Measurements from ENCODE around the gene ADAMTS10. TPM values are rescaled to one million over a fixed set of nuclear protein-coding genes. Genes with fewer than 3 reads are reported as not detected.

The ADAMTS10 gene
- total RNA-seq, 1 experiment from 2014 or later, result 26.5 TPM

GRCh38 chr19:8577741-8578140 lies 32.8 kb downstream of the ADAMTS10 start:
- Mint-ChIP-seq H3K4me3 (no peak overlapping the region), H3K4me1 (peaks cover 19 to 28% of the 10 kb centered on the region in 2 experiments), H3K36me3 (ENCODE audit: insufficient read depth in 1 of 3, low read depth in 3 of 3) (no peaks in the 10 kb centered on the region), H3K9me3 (no peaks in the 10 kb centered on the region; a peak in 1 of 5 replicates), H3K27ac (no peak overlapping the region), H3K27me3 (ENCODE audit: low read depth) (peaks cover 19% of the 10 kb centered on the region)
- no peaks in the 10 kb centered on the region for H3K9me3 ChIP-seq (ENCODE audit: control insufficient read depth, low read depth, low read length)
- no peaks in the 10 kb centered on the region for H4K20me1 ChIP-seq (ENCODE audit: control insufficient read depth, insufficient read depth, insufficient read length)
- no peak overlapping the region for H2BK15ac ChIP-seq (ENCODE audit: low read depth, low read length)
- no peaks in the 10 kb centered on the region for H3K79me2 ChIP-seq (ENCODE audit: insufficient read depth, low read length)
- no peak for DNase-seq
- no peak overlapping the region for H3T11ph ChIP-seq (ENCODE audit: low read length)
- H3K14ac ChIP-seq (ENCODE audit: insufficient read depth, low read length), result no peak overlapping the region
- no CpG with 5 or more reads among the region's 4 CpGs for WGBS (ENCODE audit: extremely low coverage, insufficient read length, low lambda C conversion rate)
- H3K18ac ChIP-seq (ENCODE audit: insufficient read length, low read depth, low read length), result no peak overlapping the region
- no peak overlapping the region for H4K91ac ChIP-seq (ENCODE audit: insufficient read length, low read depth, low read length)
- H3K4me2 ChIP-seq (ENCODE audit: insufficient read depth, insufficient read length, low read length), result no peak overlapping the region
- H2BK5ac ChIP-seq (ENCODE audit: insufficient read length, low read length), result no peak overlapping the region
- TF ChIP-seq CTCF (conservative IDR thresholded peaks at IDR 0.05), result no peak
- H3K79me1 ChIP-seq (ENCODE audit: insufficient read depth, low read depth, low read length, poor library complexity, severe bottlenecking), result no peaks in the 10 kb centered on the region
- H3K27ac ChIP-seq (ENCODE audit: insufficient read length, low read depth, low read length), result no peak overlapping the region
- no peak overlapping the region for H3K23ac ChIP-seq (ENCODE audit: insufficient read length, low read depth, low read length)
- no peaks in the 10 kb centered on the region for H3K27me3 ChIP-seq (ENCODE audit: insufficient read depth, low read length)
- no peak overlapping the region for H2AFZ ChIP-seq (ENCODE audit: low read length)
- H3K9ac ChIP-seq (ENCODE audit: extremely low read depth, insufficient read length, low read length), result no peak overlapping the region
- H4K5ac ChIP-seq (ENCODE audit: insufficient read length, low read depth, low read length), result no peak overlapping the region
- H3K4ac ChIP-seq (ENCODE audit: low read depth, low read length), result no peak overlapping the region
- no peak overlapping the region for H3K56ac ChIP-seq (ENCODE audit: insufficient read length, low read depth, low read length)
- no peaks in the 10 kb centered on the region; the same call in 1 of the 2 replicates for H3K4me1 ChIP-seq (ENCODE audit: insufficient read depth, low read length)
- no peaks in the 10 kb centered on the region for H3K23me2 ChIP-seq (ENCODE audit: insufficient read length, low read depth, low read length, poor library complexity, severe bottlenecking)
- no peak overlapping the region for H2BK20ac ChIP-seq (ENCODE audit: low read depth, low read length, poor library complexity, severe bottlenecking)
- no peak overlapping the region for H2BK12ac ChIP-seq (ENCODE audit: insufficient read length, low read depth, low read length)
- no peak overlapping the region for H4K8ac ChIP-seq (replicated peaks; ENCODE audit: insufficient read length, low read depth, low read length)
- H2AK5ac ChIP-seq (ENCODE audit: insufficient read length, low read length), result no peak overlapping the region
- no peak overlapping the region for H2BK120ac ChIP-seq (ENCODE audit: low read depth, low read length, poor library complexity, severe bottlenecking)

All from H9 (cell line).